SIG-M5 (cell line): Measurements from ENCODE around the gene GTSE1.

Source experiments
- DNase-seq: peaks from one replicate; lab custom pipeline; 2025; lab: John Stamatoyannopoulos, UW

The GTSE1 gene

DNA sequence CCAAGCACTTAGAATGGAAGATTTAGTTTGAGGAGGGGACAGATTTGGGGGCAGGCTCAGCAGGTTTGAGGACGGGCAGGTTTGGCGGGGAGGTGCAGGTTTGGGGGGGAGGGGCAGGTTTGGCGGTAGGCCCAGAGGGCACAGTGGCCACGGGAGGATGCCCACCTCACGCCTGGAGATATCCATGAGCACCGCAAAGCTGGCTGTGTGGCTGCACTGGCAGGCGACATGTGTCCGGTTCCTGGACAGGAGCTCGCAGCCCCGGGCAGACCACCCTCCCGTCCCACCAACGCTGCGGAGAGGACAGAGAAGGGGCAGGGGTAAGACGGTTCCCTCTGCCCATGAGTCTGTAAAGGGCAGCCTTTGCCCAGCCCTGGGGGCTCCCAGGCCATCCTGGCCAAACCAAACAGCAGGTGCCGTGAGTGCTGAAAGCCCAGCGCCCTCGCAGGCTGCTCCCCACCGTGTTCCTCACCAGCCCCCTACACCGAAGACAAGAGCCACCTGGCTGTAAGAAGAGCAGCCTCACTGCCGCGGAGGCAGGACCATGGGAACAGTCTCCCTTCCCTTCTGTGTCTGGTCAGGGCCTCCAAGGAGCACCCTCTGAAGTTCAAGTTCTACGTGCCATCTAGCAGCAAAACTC lies 81.9 kb downstream of the GTSE1 start:
- no peak for DNase-seq

DNA sequence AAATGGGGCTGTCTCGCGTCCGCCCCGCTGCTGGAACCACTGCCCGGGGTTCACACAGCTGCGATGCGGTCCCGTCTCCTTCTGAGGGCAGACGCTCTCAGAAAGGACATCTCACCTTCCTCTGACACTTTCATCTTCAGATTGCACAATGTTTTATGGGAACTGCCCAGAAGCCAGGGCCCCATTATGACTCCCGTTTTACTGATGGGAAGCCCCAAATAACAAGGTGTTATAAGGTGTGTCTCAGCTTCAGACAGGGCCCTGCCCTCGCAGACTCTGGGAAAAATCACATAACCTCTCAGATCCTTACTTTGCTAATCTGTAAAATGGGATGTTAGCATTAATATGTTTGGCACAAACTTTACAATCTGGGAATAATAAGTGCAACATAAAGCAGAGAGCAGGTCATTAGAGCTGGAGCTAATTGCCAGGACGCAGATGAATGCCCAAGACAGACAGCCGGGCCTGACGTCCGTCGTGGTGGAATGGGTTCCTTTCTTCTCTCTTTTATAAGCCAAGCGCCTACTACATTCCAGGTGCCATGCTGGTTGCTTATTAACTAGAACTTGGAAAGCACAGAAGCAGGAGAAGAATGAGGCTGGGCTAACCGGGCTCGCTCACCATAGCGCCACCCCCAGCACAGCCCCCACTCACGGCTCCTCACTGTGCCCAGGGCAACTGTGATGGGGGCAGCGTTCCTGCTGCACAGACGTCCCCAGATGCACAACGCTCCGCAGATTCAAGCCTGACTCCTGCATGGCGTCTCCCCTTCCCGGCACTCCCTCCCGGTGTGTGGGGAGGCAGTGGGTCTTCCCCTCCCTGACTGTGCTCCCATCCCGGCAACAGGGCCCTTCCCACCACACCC lies 82.6 kb downstream of the GTSE1 start:
- DNase-seq: no peak

DNA sequence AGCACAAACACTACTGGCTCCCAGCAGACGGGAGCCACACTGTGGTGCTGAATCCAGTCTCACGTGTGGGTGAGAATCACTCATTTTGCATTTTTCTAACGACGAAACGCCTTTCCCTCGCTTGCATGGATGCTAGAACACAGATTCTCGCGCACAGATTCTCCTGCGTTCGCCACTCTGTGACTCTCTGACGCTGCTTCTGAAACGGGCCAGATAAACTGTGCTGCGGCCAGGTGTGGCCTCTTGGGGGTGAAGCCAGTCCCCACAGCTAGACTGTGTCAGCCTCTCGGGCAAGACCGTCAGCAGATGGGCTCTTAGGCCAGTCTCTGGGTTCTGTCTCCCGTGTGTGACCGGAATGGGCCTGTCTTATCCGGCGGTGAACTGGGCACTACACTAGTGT lies 83.4 kb downstream of the GTSE1 start:
- DNase-seq: no peak
